Activated naive CD8-positive, alpha-beta T cell treated with anti-CD3 and anti-CD28 coated beads, Interleukin-2, amount 10 ng/mL, durations not matched to agents 7 days and 5 days (primary cell): ENCODE data around the gene ZNF445. TPM values are rescaled to one million over a fixed set of nuclear protein-coding genes. Genes with fewer than 3 reads are reported as not detected.
A peak's percentile ranks its signal among the peaks of the same experiment; 100 is the strongest.
"Not testable (repeated sequence)": the region's sequence is repeated elsewhere in the genome, so short reads cannot be mapped to it uniquely, and the experiment has no call there.

Source experiments
- ATAC-seq: fragments of 150-1000 bp; cut with Tn5 transposase; one replicate; pipeline ENCODE4 v1.10.0; 2021; ENCODE audit warnings: low read depth, moderate library complexity
- POLR2A ChIA-PET: fragments of 350-600 bp; sonication (Branson Sonifier 250); formaldehyde crosslinking; loops from one replicate; lab custom pipeline; 2021; ENCODE audit warnings: antibody characterized with exemption; lab: Charles Lee
- DNase-seq: peaks from one replicate; pipeline ENCODE4 v3.0.0; 2021
- H3K27ac Mint-ChIP-seq: one replicate; pipeline ENCODE4 v1.8.0; 2022; ENCODE audit warnings: mild to moderate bottlenecking, mixed read lengths
- H3K27me3 Mint-ChIP-seq: one replicate; pipeline ENCODE4 v1.8.0; 2022; ENCODE audit warnings: mild to moderate bottlenecking, moderate library complexity, mixed read lengths
- H3K36me3 Mint-ChIP-seq: one replicate; pipeline ENCODE4 v1.8.0; 2021; ENCODE audit warnings: mild to moderate bottlenecking, mixed read lengths
- H3K4me1 Mint-ChIP-seq: one replicate; pipeline ENCODE4 v1.8.0; 2021; ENCODE audit warnings: mixed read lengths
- H3K4me3 Mint-ChIP-seq: one replicate; pipeline ENCODE4 v1.8.0; 2022; ENCODE audit warnings: mild to moderate bottlenecking, moderate library complexity, mixed read lengths
- H3K9me3 Mint-ChIP-seq: one replicate; pipeline ENCODE4 v1.8.0; 2021; ENCODE audit warnings: mixed read lengths
- total RNA-seq, 2 experiments: library from RNA; stranded (reverse); gene quantifications; one replicate each; pipeline ENCODE4 v1.2.3, GENCODE V29; 2021

The ZNF445 gene
- total RNA-seq = 10 to 100 TPM; 26.2 to 27.2 TPM

- Mint-ChIP-seq H3K27ac (peak within 1 kb of the TSS; percentile 91), H3K9me3 (no peaks in the 10 kb centered on the region), H3K4me3 (peak within 1 kb of the TSS; percentile 98), H3K27me3 (peaks cover 4% of the 10 kb centered on the region), H3K4me1 (peaks cover 13% of the 10 kb centered on the region), H3K36me3 (peaks cover 8% of the 10 kb centered on the region)
- POLR2A ChIA-PET = interaction anchor here (1.1 to 2.1 kb wide), 6 partner anchors 33 to 141 kb away, joined by 3 to 12 read pairs (median 6); partner anchors contain the start of gene TCAIM
- DNase-seq (peak; percentile 86), ATAC-seq (peak; percentile 91)
Observed at GRCh38 chr3:44477312-44478030, at the start of gene ZNF445. TSS of gene ZNF445 (minus strand) at chr3:44477670. CDS start at chr3:44455549, 22,121 bp downstream.

GRCh38 chr3:44525060-44525459 is 47.6 kb upstream of the ZNF445 start:
- Mint-ChIP-seq H3K9me3 (no peaks in the 10 kb centered on the region), H3K4me1 (no peaks in the 10 kb centered on the region), H3K4me3 (no peak overlapping the region), H3K27me3 (peaks cover 28% of the 10 kb centered on the region), H3K27ac (no peak overlapping the region), H3K36me3 (no peaks in the 10 kb centered on the region)
- POLR2A ChIA-PET = no interaction called here
- no peak for ATAC-seq
- DNase-seq = no peak

GRCh38 chr3:44522494-44522933 is 45.0 kb upstream of the ZNF445 start:
- no peak for DNase-seq
- no peak overlapping the region for H3K27ac Mint-ChIP-seq
- H3K9me3 Mint-ChIP-seq = no peaks in the 10 kb centered on the region
- POLR2A ChIA-PET = no interaction called here
- H3K27me3 Mint-ChIP-seq = peaks cover 34% of the 10 kb centered on the region
- peaks cover 6% of the 10 kb centered on the region for H3K4me1 Mint-ChIP-seq
- no peak for ATAC-seq
- H3K36me3 Mint-ChIP-seq = no peaks in the 10 kb centered on the region
- no peak overlapping the region for H3K4me3 Mint-ChIP-seq

- H3K36me3 Mint-ChIP-seq = no peaks in the 10 kb centered on the region
- H3K4me3 Mint-ChIP-seq = no peak overlapping the region
- H3K9me3 Mint-ChIP-seq = no peaks in the 10 kb centered on the region
- H3K27me3 Mint-ChIP-seq = peaks cover 35% of the 10 kb centered on the region
- POLR2A ChIA-PET = interaction anchor here (0.6 kb wide), 1 partner anchor 413 kb away, joined by 3 read pairs; no protein-coding TSS in a partner anchor
- DNase-seq (no peak), ATAC-seq (no peak)
- H3K27ac Mint-ChIP-seq = no peak overlapping the region
- H3K4me1 Mint-ChIP-seq = peaks cover 6% of the 10 kb centered on the region
Observed at GRCh38 chr3:44521721-44522120, 44.3 kb upstream of the ZNF445 start.

GRCh38 chr3:44518782-44519156 is 41.3 kb upstream of the ZNF445 start:
- DNase-seq (no peak), ATAC-seq (no peak)
- no peak overlapping the region for H3K27ac Mint-ChIP-seq
- peaks cover 7% of the 10 kb centered on the region for H3K4me1 Mint-ChIP-seq
- POLR2A ChIA-PET = no interaction called here
- peaks cover 31% of the 10 kb centered on the region for H3K27me3 Mint-ChIP-seq
- no peaks in the 10 kb centered on the region for H3K36me3 Mint-ChIP-seq
- no peak overlapping the region for H3K4me3 Mint-ChIP-seq
- H3K9me3 Mint-ChIP-seq = no peaks in the 10 kb centered on the region

- ATAC-seq = no peak
- Mint-ChIP-seq H3K36me3 (no peaks in the 10 kb centered on the region), H3K4me1 (peaks cover 8% of the 10 kb centered on the region), H3K4me3 (no peak overlapping the region), H3K9me3 (no peaks in the 10 kb centered on the region), H3K27me3 (peaks cover 17% of the 10 kb centered on the region), H3K27ac (no peak overlapping the region)
- POLR2A ChIA-PET = no interaction called here
- DNase-seq = no peak
Observed at GRCh38 chr3:44516230-44516629, 38.8 kb upstream of the ZNF445 start.

- peaks cover 8% of the 10 kb centered on the region for H3K27me3 Mint-ChIP-seq
- H3K4me3 Mint-ChIP-seq = no peak overlapping the region
- H3K27ac Mint-ChIP-seq = no peak overlapping the region
- ATAC-seq = no peak
- peaks cover 20% of the 10 kb centered on the region for H3K4me1 Mint-ChIP-seq
- no peaks in the 10 kb centered on the region for H3K9me3 Mint-ChIP-seq
- POLR2A ChIA-PET = no interaction called here
- peaks cover 5% of the 10 kb centered on the region for H3K36me3 Mint-ChIP-seq
- DNase-seq = no peak
Observed at GRCh38 chr3:44513513-44513912, 36.0 kb upstream of the ZNF445 start.

- DNase-seq (no peak), ATAC-seq (no peak)
- H3K4me1 Mint-ChIP-seq = peaks cover 23% of the 10 kb centered on the region
- peaks cover 2% of the 10 kb centered on the region for H3K27me3 Mint-ChIP-seq
- H3K36me3 Mint-ChIP-seq = peaks cover 22% of the 10 kb centered on the region
- H3K27ac Mint-ChIP-seq = peak overlapping the region; percentile 96
- H3K9me3 Mint-ChIP-seq = peaks cover 5% of the 10 kb centered on the region
- POLR2A ChIA-PET = interaction anchor here (0.5 to 2.1 kb wide), 14 partner anchors 21 to 465 kb away, joined by 3 to 27 read pairs (median 4); partner anchors contain the start of genes KIAA1143, KIF15, TCAIM and ZNF197
- H3K4me3 Mint-ChIP-seq = peak overlapping the region; percentile 98
Observed at GRCh38 chr3:44511238-44511566, 33.7 kb upstream of the ZNF445 start.

- Mint-ChIP-seq H3K27ac (peak overlapping the region; percentile 96), H3K4me1 (peaks cover 23% of the 10 kb centered on the region), H3K36me3 (peaks cover 34% of the 10 kb centered on the region), H3K27me3 (peaks cover 2% of the 10 kb centered on the region), H3K4me3 (peak overlapping the region; percentile 98), H3K9me3 (peaks cover 11% of the 10 kb centered on the region)
- no peak for DNase-seq
- POLR2A ChIA-PET = interaction anchor here (1.4 to 2.1 kb wide), 8 partner anchors 20 to 252 kb away, joined by 3 to 27 read pairs (median 10); partner anchors contain the start of genes KIAA1143, KIF15, TCAIM and ZNF197
- ATAC-seq = peak; percentile 2
Observed at GRCh38 chr3:44510000-44510368, 32.5 kb upstream of the ZNF445 start.

GRCh38 chr3:44509393-44509921 is 32.0 kb upstream of the ZNF445 start:
- POLR2A ChIA-PET = interaction anchor here (2.1 kb wide), 1 partner anchor 252 kb away, joined by 9 read pairs; the partner anchor contains the start of genes KIAA1143 and KIF15
- peaks cover 23% of the 10 kb centered on the region for H3K4me1 Mint-ChIP-seq
- peaks cover 11% of the 10 kb centered on the region for H3K9me3 Mint-ChIP-seq
- no peak for ATAC-seq
- H3K36me3 Mint-ChIP-seq = peaks cover 35% of the 10 kb centered on the region
- peak overlapping the region; percentile 98 for H3K4me3 Mint-ChIP-seq
- DNase-seq = no peak
- peaks cover 2% of the 10 kb centered on the region for H3K27me3 Mint-ChIP-seq
- peak overlapping the region; percentile 96 for H3K27ac Mint-ChIP-seq

- Mint-ChIP-seq H3K4me3 (no peak overlapping the region), H3K36me3 (peaks cover 53% of the 10 kb centered on the region), H3K4me1 (peaks cover 21% of the 10 kb centered on the region), H3K9me3 (peaks cover 24% of the 10 kb centered on the region), H3K27me3 (no peaks in the 10 kb centered on the region), H3K27ac (no peak overlapping the region)
- ATAC-seq (no peak), DNase-seq (no peak)
- POLR2A ChIA-PET = interaction anchor here (1.1 kb wide), 1 partner anchor 15 kb away, joined by 3 read pairs; no protein-coding TSS in a partner anchor
Observed at GRCh38 chr3:44506961-44507360, 29.5 kb upstream of the ZNF445 start.

- Mint-ChIP-seq H3K4me1 (peaks cover 21% of the 10 kb centered on the region), H3K4me3 (no peak overlapping the region), H3K27me3 (no peaks in the 10 kb centered on the region), H3K27ac (no peak overlapping the region), H3K9me3 (peaks cover 27% of the 10 kb centered on the region), H3K36me3 (peaks cover 57% of the 10 kb centered on the region)
- DNase-seq (no peak), ATAC-seq (no peak)
- POLR2A ChIA-PET = no interaction called here
Observed at GRCh38 chr3:44506556-44506955, 29.1 kb upstream of the ZNF445 start.

GRCh38 chr3:44504566-44504965 is 27.1 kb upstream of the ZNF445 start:
- POLR2A ChIA-PET = no interaction called here
- Mint-ChIP-seq H3K4me3 (no peak overlapping the region), H3K4me1 (peaks cover 18% of the 10 kb centered on the region), H3K27ac (no peak overlapping the region), H3K36me3 (peaks cover 77% of the 10 kb centered on the region), H3K9me3 (peaks cover 37% of the 10 kb centered on the region), H3K27me3 (no peaks in the 10 kb centered on the region)
- DNase-seq = no peak
- no peak for ATAC-seq

- H3K4me3 Mint-ChIP-seq = not testable (repeated sequence)
Observed at GRCh38 chr3:44503178-44503577, 25.7 kb upstream of the ZNF445 start.

More at GRCh38 chr3:44503178-44503577, 25.7 kb upstream of the ZNF445 start:
- Mint-ChIP-seq H3K9me3 (peaks cover 39% of the 10 kb centered on the region), H3K36me3 (peaks cover 82% of the 10 kb centered on the region)
- H3K4me1 Mint-ChIP-seq, DNase-seq, H3K27me3 Mint-ChIP-seq, ATAC-seq, H3K27ac Mint-ChIP-seq, POLR2A ChIA-PET: not testable (repeated sequence)
